ENCODE measurements around the gene CNOT4.

GRCh38 chr7:135348493-135348892 lies 161.4 kb downstream of the CNOT4 start:
- TF ChIP-seq EZH2 (IDR thresholded peaks at IDR 0.05; ENCODE audit: low read length, unreplicated experiment) (no peak), CTCF (conservative IDR thresholded peaks at IDR 0.05; ENCODE audit: low read depth, low read length) (no peak)
